Endothelial cell of umbilical vein (primary cell): Measurements from ENCODE around the gene KIF6.

Experiments used
- CTCF ChIP-seq, 2 donors: IDR thresholded peaks; 1 replicate in 1 of 2; 2 replicates in 1 of 2; pipeline ENCODE4 v1.5.1; 2011; ENCODE audit warnings: low read length in 2 of 2, mild to moderate bottlenecking in 2 of 2, moderate library complexity in 2 of 2, control low read depth in 1 of 2, inconsistent platforms in 1 of 2, low read depth in 1 of 2; ENCODE audit not compliant: insufficient read depth in 1 of 2; ENCODE audit errors: extremely low read depth in 1 of 2
- EZH2 ChIP-seq: IDR thresholded peaks from 2 replicates; pipeline ENCODE4 v1.6.1; 2012; ENCODE audit warnings: borderline replicate concordance, low read depth, mild to moderate bottlenecking, moderate library complexity, low read length, inconsistent platforms; ENCODE audit not compliant: severe bottlenecking
- GATA2 ChIP-seq: IDR thresholded peaks from 2 replicates; pipeline ENCODE4 v1.7.0; 2011; ENCODE audit warnings: low read depth, mild to moderate bottlenecking, moderate library complexity, mixed read lengths, low read length; ENCODE audit not compliant: insufficient read length, insufficient read depth
- JUN ChIP-seq: IDR thresholded peaks from 2 replicates; pipeline ENCODE4 v1.6.1; 2011; ENCODE audit warnings: borderline replicate concordance, low read depth; ENCODE audit not compliant: insufficient read length, insufficient read depth
- MAX ChIP-seq: IDR thresholded peaks from 2 replicates; pipeline ENCODE4 v1.6.1; 2011; ENCODE audit not compliant: insufficient read depth, insufficient read length
- MYC ChIP-seq: IDR thresholded peaks from one replicate; pipeline ENCODE4 v1.6.1; 2011; ENCODE audit warnings: mild to moderate bottlenecking, low read depth, low read length
- POLR2A ChIP-seq: IDR thresholded peaks from 2 replicates; pipeline ENCODE4 v1.6.1; 2012; ENCODE audit warnings: low read depth, mild to moderate bottlenecking, control low read depth, low read length
- POLR2AphosphoS5 ChIP-seq: IDR thresholded peaks from 2 replicates; pipeline ENCODE4 v1.6.1; 2012; ENCODE audit warnings: low read depth, mild to moderate bottlenecking, control low read depth, low read length, moderate library complexity; ENCODE audit not compliant: insufficient read depth

GRCh38 chr6:39520916-39521315 is 204.3 kb downstream of the KIF6 start:
- TF ChIP-seq CTCF (IDR thresholded peaks at IDR 0.05; ENCODE audit: extremely low read depth in 1 of 2, insufficient read depth in 1 of 2, low read depth in 1 of 2, low read length in 2 of 2) (no peak), POLR2AphosphoS5 (no peak), MAX (no peak), POLR2A (no peak), GATA2 (no peak), MYC (no peak), EZH2 (no peak), JUN (no peak)
